ENCODE measurements around the gene PPP1R3E. TPM values are rescaled to one million over a fixed set of nuclear protein-coding genes. Genes with fewer than 3 reads are reported as not detected.

PPP1R3E gene
- total and polyA plus RNA-seq, 2 of the 13 experiments (the other 11 are each of a cell fraction or from before 2014, with no cell fraction given), result 16.5 to 26.5 TPM

- TF ChIP-seq ZNF547 (CRISPR knock-in tag; IDR thresholded peaks at IDR 0.05) (peak; percentile 99), SATB2 (CRISPR knock-in tag; IDR thresholded peaks at IDR 0.05) (no peak; the same call in none of the 2 replicates), RFX3 (CRISPR knock-in tag; IDR thresholded peaks at IDR 0.05) (peak; percentile 44), SMAD3 (CRISPR knock-in tag; IDR thresholded peaks at IDR 0.05) (peak; percentile 99), HOXA9 (CRISPR knock-in tag; IDR thresholded peaks at IDR 0.05; ENCODE audit: borderline replicate concordance) (no peak; the same call in 1 of the 2 replicates), ZNF562 (CRISPR knock-in tag; IDR thresholded peaks at IDR 0.05; ENCODE audit: borderline replicate concordance) (no peak), CENPX (CRISPR knock-in tag; IDR thresholded peaks at IDR 0.05) (no peak), ZBTB49 (CRISPR knock-in tag; IDR thresholded peaks at IDR 0.05; ENCODE audit: borderline replicate concordance) (peak; percentile 94), ZUFSP (CRISPR knock-in tag; IDR thresholded peaks at IDR 0.05; ENCODE audit: borderline replicate concordance) (no peak), ARID4A (CRISPR knock-in tag; IDR thresholded peaks at IDR 0.05; ENCODE audit: borderline replicate concordance) (peak; percentile 90; the same call in 1 of the 2 replicates), NFYB (CRISPR knock-in tag; IDR thresholded peaks at IDR 0.05) (peak; percentile 93), ZBTB34 (CRISPR knock-in tag; IDR thresholded peaks at IDR 0.05) (peak; percentile 85; the same call in 1 of the 2 replicates), ZFP90 (CRISPR knock-in tag; IDR thresholded peaks at IDR 0.05; ENCODE audit: borderline replicate concordance) (peak; percentile 98), ZNF263 (CRISPR knock-in tag; IDR thresholded peaks at IDR 0.05) (peak; percentile 71), POLR2G (IDR thresholded peaks at IDR 0.05; ENCODE audit: low read depth, low read length) (peak; percentile 97), CAMTA2 (CRISPR knock-in tag; IDR thresholded peaks at IDR 0.05; ENCODE audit: borderline replicate concordance) (peak; percentile 24; the same call in 1 of the 2 replicates), NPAS2 (CRISPR knock-in tag; IDR thresholded peaks at IDR 0.05; ENCODE audit: borderline replicate concordance) (no peak)
Measured at GRCh38 chr14:23320584-23321571, 18.2 kb upstream of the PPP1R3E start, which contains the start of gene PABPN1 (continued).
